GM19193 (cell line): ENCODE measurements around the gene CD44.

Experiments used
- POLR2A ChIP-seq: IDR thresholded peaks from 4 replicates; pipeline ENCODE4 v1.6.1; 2011; ENCODE audit not compliant: insufficient read depth, insufficient read length; ENCODE audit errors: extremely low read depth

Gene CD44

DNA sequence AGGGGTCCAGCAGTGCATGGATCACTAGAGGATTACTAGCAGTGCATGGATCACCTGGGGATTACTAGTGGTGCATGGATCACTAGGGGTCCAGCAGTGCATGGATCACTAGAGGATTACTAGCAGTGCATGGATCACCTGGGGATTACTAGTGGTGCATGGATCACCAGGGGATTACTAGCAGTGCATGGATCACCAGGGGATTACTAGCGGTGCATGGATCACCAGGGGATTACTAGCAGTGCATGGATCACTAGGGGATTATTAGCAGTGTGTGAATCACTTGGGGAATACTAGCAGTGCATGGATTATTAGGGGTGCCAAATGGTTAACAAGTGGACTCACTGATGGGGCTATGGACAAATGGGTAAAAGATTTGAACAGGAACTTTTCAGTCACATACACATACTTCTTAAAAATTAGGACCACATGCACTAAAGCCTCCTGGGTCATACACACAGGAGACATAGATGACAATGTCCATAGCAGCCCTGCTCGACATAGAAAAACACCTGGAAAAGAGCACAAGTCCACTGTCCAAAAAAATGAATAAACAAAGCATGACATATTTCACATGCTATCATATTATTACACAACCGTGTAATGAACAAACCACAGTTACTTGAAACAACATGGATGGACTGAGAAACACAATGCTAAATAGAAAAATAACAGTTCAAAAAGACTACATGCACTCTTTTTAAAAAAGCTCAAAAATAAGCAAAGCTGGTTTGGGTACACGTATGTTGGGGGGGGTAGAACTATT lies 109.8 kb downstream of the CD44 start:
- no peak for TF ChIP-seq POLR2A

DNA sequence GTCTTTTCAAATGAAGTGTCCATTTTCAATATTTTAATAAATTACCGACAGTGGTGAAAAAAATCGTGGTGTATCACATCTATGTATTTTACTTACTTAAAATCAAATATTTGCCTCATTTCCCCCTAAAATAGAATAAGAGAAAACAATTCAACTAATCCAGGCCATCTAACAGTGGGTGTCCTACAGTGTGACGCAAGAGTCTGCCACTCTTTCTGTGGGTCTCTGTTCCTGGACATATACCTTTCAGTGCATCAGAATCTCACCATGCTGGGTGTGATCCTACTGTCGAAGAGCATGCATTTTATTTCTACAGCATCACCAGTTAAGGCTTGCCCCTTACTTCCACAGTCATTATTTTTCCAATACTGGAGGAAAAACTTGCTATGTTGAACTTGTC lies 111.2 kb downstream of the CD44 start:
- TF ChIP-seq POLR2A = no peak

DNA sequence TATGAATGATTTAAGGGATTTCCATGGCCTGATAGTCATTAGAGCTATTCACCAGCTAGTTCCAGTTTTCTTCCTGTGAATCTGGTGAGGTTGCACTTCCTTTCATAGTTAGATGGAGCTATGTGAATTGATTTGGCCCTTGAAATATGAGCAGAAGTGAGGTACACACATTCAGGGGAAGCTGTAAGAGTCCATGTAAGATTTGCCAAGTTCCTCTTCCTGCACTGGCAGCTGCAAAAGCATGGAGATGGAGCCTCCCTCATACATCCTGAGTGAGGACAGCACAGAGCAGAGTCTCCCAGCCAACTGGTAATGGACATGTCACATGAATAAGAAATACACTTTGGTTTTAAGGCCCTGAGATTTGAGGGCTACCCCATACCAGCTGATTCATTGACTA lies 111.7 kb downstream of the CD44 start:
- TF ChIP-seq POLR2A = no peak

DNA sequence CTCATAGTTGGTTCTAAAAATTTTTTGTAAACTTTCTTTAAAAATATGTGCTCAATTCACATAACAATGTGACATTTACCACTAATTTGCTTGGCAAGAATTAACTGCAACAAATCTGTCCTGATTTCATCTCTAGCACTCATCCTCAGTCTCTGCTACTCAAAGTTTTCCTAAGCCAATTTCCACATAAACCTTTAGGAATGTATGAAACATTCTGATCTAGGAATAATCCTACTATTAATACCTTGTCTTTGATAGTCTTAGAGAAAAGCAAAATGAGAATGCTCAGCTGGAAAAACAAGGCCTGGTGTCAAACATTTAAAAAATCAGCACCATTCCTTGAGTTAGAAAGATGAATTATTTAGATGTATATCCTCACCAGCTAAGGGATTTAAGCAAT lies 114.3 kb downstream of the CD44 start:
- TF ChIP-seq POLR2A = no peak

DNA sequence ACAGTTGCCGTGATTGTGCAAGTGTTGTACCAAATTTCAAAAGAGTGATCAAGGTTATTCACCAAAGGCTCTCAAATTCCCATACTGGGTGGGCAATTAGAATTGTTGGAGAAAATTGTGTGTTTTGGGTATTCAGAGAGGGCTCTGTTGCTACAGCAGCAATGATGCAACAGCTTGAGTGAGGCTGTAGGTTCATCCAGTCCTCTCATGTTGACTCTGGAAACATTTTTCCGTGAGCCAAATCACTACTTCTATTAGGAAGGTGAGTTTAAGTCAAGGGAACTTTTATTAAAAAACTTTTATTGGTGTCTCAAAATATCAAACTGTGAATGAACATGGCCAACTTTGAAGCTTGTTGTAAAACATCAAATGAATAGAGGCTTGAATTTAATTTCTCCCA lies 116.5 kb downstream of the CD44 start:
- no peak for TF ChIP-seq POLR2A

DNA sequence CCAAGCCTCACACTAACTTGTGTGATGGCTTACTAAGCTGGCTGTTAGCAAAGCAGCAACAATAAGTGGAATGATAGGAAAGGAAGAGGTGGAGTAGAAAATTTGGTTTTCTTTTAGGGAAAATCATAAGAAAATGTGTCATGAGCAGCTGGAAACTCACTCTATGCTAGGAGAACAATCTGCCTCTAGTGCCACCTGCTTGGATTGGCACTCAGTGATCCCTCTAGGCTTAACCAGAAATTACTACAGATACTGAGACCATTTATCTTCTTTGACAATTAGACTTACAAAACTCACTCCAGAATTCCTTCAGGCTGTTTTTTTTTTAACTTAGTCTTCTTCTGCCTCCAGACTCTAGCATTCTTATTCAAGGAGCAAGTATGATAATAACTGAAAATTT lies 117.3 kb downstream of the CD44 start:
- TF ChIP-seq POLR2A = no peak

DNA sequence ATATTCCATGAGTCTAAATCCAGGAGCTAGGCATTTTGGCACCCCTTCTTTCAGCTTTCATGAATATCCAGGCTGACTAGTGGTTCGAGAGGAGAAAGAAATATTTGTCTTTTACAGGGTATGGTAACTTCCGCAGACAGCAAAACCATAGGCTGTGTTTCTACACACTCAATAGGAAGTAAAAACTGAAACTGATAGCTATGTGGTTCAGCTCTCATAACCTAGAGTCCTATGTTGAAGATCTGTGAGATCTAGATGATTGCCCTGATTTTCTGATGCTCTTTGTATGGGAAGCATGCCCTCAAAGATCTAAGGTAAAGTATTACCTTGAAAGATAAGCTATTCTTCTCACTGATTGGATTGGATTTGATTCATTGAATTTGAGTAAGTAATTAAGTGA lies 118.3 kb downstream of the CD44 start:
- TF ChIP-seq POLR2A = no peak

DNA sequence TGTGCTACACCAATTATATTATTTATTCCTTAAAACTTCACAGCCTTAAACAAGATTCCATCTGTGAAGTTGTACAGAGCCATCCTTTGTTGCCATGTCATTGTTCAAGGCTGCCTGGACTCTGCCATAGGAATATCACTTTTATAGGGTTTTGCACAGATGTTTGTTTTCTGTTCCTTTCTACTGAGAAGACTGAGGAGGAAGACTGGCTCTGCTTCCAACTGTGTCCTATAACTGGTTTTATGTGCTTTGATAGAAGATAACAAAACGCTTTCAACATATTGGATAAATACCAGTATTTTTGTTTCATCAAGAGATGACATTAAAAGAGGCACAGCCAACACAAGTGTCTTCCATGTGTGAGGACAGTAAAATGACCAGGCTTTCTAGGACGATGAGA lies 120.6 kb downstream of the CD44 start:
- TF ChIP-seq POLR2A = no peak

DNA sequence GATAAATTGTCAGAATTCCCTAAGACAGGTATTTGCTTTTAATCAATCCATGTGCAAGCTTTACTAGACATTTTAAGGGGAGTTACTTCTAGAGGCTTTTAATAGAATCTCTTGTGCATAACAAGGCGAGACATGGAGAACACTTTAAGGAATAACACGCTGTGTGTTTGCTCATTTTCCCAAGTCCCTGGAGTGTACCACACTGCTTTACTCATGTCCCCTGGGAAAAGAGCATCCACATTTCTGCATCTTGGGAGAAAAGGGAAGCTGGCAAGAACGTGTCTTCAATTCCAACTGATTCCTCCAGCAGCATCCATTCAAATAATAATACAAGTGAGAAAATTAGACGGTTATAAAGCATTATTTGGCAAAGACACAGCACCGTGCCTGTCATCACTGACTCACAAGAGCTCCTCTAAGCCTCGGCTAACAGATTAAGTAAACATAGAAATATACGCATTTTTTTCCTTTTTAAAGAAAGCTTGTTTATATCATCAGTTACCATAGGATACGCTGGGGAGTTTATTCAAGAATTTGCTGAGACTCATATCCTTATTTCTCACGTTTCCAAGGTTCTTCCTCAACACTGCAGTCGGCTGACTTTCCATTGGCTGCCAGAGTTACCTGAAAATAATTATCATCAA lies 121.5 kb downstream of the CD44 start:
- TF ChIP-seq POLR2A = no peak

DNA sequence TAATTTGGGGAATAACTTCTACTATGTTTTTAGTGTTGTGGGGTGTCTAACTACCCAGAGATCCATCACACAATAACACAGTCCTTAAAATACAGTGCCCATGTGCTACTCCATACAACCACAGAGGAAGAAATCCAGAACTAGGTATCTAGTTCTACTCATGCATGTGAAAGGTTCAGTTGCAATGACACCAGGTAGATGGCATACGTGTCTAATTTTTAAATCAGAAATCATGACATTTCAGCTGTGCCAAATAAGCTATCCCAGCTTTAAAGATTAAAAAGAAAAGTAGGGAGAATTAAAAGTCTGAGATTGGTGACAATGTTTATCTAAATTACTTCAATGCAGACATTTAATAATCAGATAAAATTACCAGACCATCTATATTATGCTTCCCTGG lies 122.2 kb downstream of the CD44 start:
- TF ChIP-seq POLR2A = no peak

DNA sequence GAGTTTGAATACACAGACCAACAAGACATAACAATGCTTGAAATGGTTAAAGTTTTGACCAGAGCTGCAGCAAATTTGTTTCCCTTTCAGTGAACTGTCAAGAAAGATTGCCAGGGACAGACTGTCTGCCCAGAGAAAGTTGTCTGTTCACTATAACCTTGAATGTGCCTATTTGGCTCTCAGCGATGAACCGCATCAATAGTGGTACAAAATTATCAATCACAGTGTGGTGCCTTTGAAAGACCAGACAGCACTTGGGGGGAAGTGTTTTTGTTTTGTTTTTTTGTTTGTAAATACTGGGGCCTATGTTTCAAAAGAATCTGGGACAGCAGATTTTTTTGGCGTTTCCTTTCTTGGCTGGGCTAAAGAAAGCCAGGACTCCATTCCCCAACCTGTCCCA lies 123.1 kb downstream of the CD44 start:
- TF ChIP-seq POLR2A = no peak

DNA sequence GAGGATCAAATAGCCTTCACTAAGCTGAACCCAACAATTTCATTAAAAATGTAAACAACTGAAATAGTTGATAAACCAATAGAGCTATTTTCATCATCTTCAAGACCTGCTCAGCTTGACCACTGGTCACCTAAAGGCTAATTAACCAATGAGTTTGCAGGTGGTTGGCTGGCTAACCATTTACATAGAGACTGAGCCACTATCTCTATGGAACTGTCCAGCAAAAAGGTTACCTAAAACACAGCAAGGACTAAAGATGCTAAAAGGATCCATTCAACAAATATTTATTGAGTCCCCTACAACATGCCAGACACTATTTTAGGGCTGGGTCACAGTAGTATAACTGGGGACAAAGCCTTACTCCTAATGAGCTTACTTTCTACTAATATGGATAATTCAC lies 123.8 kb downstream of the CD44 start:
- TF ChIP-seq POLR2A = no peak

DNA sequence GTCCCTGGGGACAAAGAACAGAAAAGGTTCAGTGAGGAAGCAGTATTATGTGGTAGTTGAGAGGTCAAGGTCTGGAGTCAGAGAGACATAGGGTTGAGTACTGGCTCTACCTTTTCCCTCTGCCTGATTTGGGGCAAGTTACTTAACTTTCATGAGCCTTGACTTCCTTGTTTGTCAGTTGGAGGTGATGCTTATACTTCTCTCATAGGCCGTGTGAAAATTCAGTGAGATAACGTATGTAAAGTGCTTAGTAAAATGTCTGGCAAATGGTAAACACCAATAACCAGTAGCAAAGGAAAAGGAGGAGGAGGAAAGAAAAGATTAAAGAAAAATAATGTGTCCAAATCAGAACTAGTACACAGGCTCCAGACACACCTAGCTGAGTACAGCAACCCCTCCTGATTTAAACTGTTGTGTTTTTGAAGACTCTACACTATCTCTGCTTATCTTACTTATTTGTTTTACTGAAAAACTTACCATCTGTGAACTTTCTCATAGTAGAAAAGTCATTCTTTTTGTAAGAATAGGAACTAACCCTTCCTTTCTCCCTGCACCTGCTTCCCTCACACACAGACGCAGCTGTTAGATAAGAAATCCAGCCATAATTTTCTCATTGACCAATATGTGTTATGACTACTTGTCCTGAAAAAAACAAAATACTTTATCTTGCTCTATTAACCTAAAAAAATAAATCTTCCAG lies 126.9 kb downstream of the CD44 start:
- TF ChIP-seq POLR2A = no peak

DNA sequence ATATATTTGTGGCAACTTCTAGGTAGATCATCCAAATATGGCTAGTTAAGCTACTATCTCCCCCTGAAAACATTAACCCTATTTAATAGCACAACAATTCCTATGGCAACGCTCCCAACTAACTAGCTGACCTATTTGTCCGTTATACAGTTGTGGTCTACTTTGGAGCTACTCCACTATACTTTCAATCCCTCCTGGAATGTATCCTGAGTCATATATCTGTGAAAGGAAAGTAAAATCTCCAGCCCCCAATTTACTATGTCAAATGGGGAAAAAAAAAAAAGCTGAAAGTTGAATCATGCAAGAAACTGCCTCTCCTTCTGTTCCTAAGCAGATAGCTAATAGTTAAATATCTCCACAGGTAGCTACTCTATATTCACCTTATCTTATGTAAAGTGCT lies 128.5 kb downstream of the CD44 start:
- TF ChIP-seq POLR2A = no peak

DNA sequence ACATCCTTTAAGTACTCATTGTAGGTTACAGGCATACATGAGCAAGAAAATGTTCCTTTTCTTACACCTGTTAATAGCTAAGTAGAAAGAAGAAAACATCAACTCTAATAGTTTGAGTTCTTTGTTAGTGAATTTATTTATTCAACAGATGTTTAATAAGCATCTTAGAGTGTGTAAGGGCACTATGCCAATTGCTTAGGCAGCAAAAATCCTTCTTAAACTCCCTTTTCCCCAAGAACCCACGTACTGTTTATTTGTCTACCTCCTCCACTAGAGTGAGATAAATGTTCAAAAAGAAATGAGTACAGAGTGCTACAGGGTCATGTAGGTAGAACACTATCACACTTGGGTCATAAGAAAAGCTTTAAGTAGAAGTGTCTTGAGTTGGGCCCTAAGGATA lies 131.4 kb downstream of the CD44 start:
- TF ChIP-seq POLR2A = no peak

DNA sequence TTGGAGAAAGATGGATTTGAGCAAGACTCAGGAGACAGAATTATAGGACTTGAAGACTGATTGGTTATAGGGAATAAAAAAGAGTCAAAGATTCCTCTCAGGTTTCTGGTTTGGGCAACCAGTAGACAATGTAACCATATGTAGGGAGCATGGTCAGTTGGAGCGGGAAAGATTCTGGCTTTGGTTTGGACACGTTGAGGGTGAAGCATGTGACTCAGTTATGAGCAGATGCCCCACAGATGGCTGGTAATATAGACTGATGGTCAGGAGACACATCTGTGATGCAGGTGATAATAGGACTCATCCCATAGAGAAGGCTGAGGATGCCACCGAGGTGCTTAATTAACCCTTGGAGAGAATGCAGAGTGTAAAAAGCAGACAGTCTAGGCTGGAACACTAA lies 132.1 kb downstream of the CD44 start:
- no peak for TF ChIP-seq POLR2A
